Endometrial microvascular endothelial cells (primary cell): ENCODE measurements around the gene RGCC. TPM values are rescaled to one million over a fixed set of nuclear protein-coding genes. Genes with fewer than 3 reads are reported as not detected.

Experiments
- in situ Hi-C: cut with HindIII; loops from 2 replicates; pipeline ENCODE4 v1.10.0; 2017; ENCODE audit warnings: low sequenced_read_pairs, low pct_unique_long_range_greater_than_20kb; ENCODE audit errors: inconsistent ontology term
- total RNA-seq: library from RNA; depleted of rRNA; stranded (reverse); fragments of >200 nt; gene quantifications from one replicate; pipeline ENCODE4 v1.2.3, GENCODE V29; 2015; ENCODE audit errors: inconsistent ontology term

The RGCC gene
- total RNA-seq, 1 donor from 2014 or later: 80.6 TPM

DNA sequence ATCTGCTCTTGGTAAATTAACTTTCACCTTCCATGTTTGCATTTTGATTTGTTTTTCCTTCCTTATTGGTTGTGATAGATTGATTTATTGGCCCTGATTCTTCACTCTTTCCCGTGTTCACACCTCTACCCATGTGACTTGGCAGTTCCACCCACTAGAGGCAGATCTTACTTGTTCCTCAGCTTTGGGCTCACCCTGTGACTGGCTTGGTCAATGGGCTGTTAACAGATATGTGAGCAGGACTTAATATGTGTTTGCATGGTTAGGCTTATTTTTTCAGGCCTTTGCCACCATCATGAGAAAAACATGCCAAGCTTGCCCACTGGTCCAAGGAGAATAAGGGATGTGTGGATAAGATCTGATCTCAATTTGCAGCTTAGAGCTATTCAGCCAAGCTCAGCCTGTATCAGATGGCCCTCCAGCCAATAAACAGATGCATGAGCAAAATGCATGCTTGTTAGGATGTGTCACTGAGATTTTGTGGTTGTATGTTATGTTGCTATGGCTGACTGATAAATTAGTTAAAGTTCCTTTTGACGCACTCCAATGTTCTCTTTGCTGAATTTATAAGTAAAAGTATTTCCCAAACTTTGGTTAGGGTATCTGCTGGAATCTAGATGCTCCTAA is 48.0 kb downstream of the RGCC start:
- in situ Hi-C loops: no loop called here

DNA sequence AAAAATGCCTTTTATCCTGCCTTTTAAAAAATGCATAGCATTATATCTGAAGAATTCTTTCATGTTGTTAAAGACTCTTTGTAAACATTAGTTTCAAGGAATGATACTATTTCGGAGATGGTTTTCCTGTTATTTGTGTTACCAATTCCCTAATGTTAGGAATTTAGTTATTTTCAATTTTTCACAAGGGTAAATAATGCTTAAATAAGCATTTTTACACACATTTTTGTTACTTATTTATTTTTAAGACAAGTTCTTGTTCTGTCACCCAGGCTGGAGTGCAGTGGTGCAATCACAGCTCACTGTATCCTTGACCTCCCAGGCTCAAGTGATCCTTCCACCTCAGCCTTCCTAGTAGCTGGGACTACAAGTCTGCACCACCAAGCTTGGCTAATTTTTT is 49.0 kb downstream of the RGCC start:
- in situ Hi-C loops: no loop called here

DNA sequence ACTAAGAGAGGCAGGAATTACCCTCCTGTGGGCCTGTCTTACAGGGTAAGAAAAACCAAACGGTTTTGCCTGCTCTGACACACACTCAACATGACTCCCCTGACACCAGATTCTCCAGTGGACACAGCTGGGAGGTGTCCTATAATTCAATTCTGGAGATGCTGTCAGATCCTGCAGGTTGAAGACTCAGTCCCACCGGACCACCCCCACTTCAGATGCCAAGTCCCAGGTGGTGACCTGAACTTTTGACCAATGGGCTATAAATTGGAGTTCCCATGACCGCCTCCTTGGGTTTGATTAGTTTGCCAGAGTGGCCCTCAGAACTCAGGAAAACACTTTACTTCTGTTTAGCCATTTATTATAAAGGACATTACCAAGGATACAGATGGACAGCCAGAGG is 52.6 kb downstream of the RGCC start:
- in situ Hi-C loops: no loop called here

- in situ Hi-C loops: no loop called here
Observed at GRCh38 chr13:41511827-41512226, 54.5 kb downstream of the RGCC start.

GRCh38 chr13:41512441-41512840 is 55.1 kb downstream of the RGCC start:
- in situ Hi-C loops: no loop called here

- in situ Hi-C loops: no loop called here
Observed at GRCh38 chr13:41513600-41513999, 56.2 kb downstream of the RGCC start.

DNA sequence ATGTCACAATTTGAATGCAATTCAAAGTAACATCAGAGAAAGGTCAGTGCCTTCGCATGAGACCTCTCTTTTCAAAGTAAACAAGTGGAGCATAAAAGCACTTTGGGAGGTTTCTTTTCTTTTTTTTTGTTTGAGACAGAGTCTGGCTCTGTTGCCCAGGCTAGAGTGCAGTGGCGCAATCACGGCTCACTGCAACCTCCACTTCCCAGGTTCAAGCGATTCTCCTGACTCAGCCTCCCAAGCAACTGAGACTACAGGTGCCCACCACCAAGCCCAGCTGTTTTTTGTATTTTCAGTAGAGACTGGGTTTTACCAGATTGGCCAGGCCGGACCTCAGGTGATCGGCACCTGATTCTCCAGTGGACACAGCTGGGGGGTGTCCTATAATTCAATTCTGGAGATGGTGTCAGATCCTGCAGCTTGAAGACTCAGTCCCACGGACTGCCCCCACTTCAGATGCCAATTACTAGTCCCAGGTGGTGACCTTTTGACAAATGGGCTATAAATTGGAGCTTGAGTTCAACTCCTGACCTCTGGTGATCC is 57.6 kb downstream of the RGCC start:
- in situ Hi-C loops: no loop called here

DNA sequence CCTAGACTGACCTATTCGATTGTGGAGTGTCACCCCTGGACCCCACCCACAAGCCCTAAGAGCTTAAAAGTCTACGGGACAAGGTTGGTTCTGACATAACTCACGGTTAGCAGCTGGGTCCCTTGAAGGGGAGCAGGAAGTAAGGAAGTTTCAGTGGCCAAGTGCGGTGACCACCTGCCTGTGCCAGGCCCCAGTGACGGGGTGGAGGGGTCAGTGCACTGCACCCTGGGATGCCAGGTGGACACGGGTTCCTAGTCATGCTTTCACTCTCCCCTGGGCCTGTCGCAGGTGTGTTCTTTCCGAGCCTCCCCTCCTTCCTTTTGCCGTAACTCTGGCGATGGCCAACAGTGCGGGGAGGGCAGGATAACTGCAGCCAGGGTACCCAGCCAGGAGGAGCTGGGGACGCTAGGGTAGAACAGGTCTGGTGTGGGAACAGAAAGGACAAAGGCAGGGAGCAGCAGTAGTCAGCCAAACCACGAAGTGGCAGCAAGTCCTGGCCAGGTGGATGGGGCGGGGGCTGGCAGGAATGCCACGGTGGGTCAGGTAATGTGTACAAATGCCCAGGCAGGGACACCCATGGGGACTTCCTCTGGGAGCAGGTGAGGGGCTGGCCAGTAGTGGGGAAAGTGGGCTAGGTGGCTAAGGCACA is 58.3 kb downstream of the RGCC start:
- in situ Hi-C loops: no loop called here

DNA sequence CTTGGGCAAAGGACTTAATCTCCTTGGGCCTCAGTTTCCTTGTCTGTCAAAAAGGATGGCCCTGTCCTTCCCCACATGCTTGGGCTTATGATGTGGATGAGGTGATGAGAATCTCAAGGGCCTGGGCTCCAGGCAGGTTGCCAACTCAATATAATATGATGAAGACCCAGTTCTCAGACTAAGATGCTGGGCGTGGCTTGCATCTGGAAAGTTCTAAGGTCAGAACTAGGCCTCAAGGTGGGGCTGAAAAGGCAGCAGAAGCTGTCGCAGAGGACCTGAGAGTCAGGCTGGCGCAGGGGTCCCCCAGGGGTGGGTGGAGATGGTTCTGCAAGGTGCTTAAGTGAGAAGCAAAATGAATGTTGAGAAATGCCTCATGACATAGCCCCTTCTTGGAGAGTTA is 58.8 kb downstream of the RGCC start:
- in situ Hi-C loops: no loop called here

- in situ Hi-C loops: no loop called here
Observed at GRCh38 chr13:41516760-41517159, 59.4 kb downstream of the RGCC start.

GRCh38 chr13:41520016-41520659 is 62.8 kb downstream of the RGCC start:
- in situ Hi-C loops: no loop called here

Other genes with a start within 250 kb of the RGCC start
- 10.7 TPM for gene MTRF1, start 194.0 kb upstream of the RGCC start, total RNA-seq
- gene NAA16, start 146.3 kb upstream of the RGCC start, total RNA-seq: 11.5 TPM